ENCODE measurements around the gene RNASE9. TPM values are rescaled to one million over a fixed set of nuclear protein-coding genes. Genes with fewer than 3 reads are reported as not detected.
A peak's percentile ranks its signal among the peaks of the same experiment; 100 is the strongest.
"Not testable (repeated sequence)": the region's sequence is repeated elsewhere in the genome, so short reads cannot be mapped to it uniquely, and the experiment has no call there.

RNASE9 gene
- total and polyA plus RNA-seq, 2 donors from 2014 or later = not detected

DNA sequence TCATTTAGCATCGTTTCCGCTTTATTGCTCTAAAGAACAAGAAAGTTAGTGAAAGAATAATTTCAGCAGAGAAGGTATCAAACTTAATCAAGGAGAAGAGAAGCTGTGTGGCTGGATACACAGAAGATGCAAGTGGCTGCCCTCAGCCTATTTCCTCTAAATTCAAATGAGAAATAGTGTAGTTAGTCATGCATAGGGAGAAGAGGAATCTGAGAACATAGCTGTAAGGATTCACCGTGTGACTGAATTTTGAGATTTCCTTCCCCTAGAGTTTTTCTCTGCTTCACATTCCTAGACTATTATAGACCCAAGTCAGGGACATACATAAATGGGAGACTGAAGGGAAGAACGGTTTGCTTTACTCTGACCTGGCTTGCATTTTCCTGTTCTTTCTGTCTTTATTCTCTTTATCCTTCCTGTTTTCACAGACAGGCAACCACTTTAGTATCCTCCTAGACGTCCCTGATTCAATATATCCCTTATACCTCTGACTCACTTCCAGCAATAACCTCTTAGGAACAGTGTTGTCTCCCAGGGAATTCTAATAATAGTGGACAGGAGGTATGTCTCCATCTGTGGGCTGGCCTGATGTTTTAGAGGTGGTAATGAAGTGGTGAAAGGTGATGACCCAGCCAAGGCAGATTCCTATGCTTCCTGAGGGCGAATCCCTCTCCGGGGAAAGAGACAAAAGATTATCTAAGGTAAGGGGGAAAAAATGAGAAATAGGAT is 48.5 kb downstream of the RNASE9 start:
- Histone ChIP-seq H3K4me3 (ENCODE audit: low read length in 3 of 3) (no peak overlapping the region), H3K36me3 (ENCODE audit: control insufficient read depth in 2 of 3, insufficient read depth in 3 of 3, low read length in 3 of 3) (no peaks in the 10 kb centered on the region), H3K4me1 (ENCODE audit: control insufficient read depth in 2 of 3, insufficient read depth in 2 of 3, low read depth in 1 of 3, low read length in 3 of 3) (no peaks in the 10 kb centered on the region), H3K27me3 (ENCODE audit: control insufficient read depth, insufficient read depth, low read length) (no peaks in the 10 kb centered on the region), H3K9ac (ENCODE audit: low read length in 3 of 3) (no peak overlapping the region), H3K9me3 (ENCODE audit: control insufficient read depth in 2 of 3, insufficient read depth in 1 of 3, low read length in 3 of 3) (no peaks in the 10 kb centered on the region), H3K27ac (ENCODE audit: low read depth in 2 of 2, low read length in 2 of 2) (no peak overlapping the region)
- DNase-seq (peak in 2 of 5 donors; percentile 32 to 40), FAIRE-seq (no peak)
- TF ChIP-seq, protein P1, sequence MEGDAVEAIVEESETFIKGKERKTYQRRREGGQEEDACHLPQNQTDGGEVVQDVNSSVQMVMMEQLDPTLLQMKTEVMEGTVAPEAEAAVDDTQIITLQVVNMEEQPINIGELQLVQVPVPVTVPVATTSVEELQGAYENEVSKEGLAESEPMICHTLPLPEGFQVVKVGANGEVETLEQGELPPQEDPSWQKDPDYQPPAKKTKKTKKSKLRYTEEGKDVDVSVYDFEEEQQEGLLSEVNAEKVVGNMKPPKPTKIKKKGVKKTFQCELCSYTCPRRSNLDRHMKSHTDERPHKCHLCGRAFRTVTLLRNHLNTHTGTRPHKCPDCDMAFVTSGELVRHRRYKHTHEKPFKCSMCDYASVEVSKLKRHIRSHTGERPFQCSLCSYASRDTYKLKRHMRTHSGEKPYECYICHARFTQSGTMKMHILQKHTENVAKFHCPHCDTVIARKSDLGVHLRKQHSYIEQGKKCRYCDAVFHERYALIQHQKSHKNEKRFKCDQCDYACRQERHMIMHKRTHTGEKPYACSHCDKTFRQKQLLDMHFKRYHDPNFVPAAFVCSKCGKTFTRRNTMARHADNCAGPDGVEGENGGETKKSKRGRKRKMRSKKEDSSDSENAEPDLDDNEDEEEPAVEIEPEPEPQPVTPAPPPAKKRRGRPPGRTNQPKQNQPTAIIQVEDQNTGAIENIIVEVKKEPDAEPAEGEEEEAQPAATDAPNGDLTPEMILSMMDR (IDR thresholded peaks at IDR 0.05; ENCODE audit: borderline replicate concordance, extremely low read depth, insufficient read depth) = no peak
- intact Hi-C loops (cut with DNase I) = no loop called here

DNA sequence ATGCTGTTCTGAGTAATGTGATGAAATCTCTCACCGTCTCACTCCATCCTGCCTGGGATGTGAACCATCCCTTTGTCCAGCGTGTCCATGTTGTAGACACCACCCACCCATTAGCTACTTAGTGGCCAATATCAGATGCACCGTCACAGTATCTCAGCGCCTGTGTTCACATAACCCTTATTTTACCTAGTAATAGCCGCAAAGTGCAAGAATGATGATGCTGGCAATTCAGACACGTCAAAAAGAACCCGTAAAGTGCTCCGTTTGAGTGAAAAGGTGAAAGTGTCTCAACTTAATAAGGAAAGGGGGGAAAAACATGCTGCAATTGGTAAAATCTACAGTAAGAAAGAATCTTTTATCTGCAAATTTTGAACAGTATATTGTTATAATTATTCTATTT is 52.5 kb downstream of the RNASE9 start:
- FAIRE-seq = no peak
- TF ChIP-seq, protein P1 (IDR thresholded peaks at IDR 0.05; ENCODE audit: borderline replicate concordance, extremely low read depth, insufficient read depth) = no peak
- intact Hi-C loops (cut with DNase I) = no loop called here

DNA sequence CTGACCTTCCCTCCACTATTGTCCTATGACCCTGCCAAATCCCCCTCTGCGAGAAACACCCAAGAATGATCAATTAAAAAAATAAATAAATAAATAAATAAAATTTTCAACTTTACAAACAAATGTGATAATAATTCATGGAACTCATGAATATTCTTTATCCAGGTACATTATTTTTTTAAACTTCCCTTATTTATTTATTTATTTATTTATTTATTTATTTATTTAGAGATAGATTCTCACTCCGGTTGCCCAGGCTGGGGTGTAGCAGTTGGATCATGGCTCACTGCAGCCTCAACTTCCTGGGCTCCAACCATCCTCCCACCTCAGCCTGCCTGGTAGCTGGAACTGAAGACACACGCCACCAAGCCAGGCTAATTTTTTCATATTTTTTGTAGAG is 53.3 kb downstream of the RNASE9 start:
- DNase-seq; H3K36me3 ChIP-seq (ENCODE audit: control insufficient read depth in 2 of 3, insufficient read depth in 3 of 3, low read length in 3 of 3); H3K9me3 ChIP-seq (ENCODE audit: control insufficient read depth in 2 of 3, insufficient read depth in 1 of 3, low read length in 3 of 3); H3K4me1 ChIP-seq (ENCODE audit: control insufficient read depth in 2 of 3, insufficient read depth in 2 of 3, low read depth in 1 of 3, low read length in 3 of 3); H3K4me3 ChIP-seq (ENCODE audit: low read length in 3 of 3); H3K27ac ChIP-seq (ENCODE audit: low read depth in 2 of 2, low read length in 2 of 2); H3K27me3 ChIP-seq (ENCODE audit: control insufficient read depth, insufficient read depth, low read length); FAIRE-seq; H3K9ac ChIP-seq (ENCODE audit: low read length in 3 of 3); intact Hi-C loops (cut with DNase I): not testable (repeated sequence)

More for the DNA sequence above, 52.5 kb downstream of the RNASE9 start:
- H3K27me3 ChIP-seq (ENCODE audit: control insufficient read depth, insufficient read depth, low read length) = no peaks in the 10 kb centered on the region
- H3K27ac ChIP-seq (ENCODE audit: low read depth in 2 of 2, low read length in 2 of 2) = no peak overlapping the region
- no peaks in the 10 kb centered on the region for H3K9me3 ChIP-seq (ENCODE audit: control insufficient read depth in 2 of 3, insufficient read depth in 1 of 3, low read length in 3 of 3)
- DNase-seq = no peak
- H3K4me3 ChIP-seq (ENCODE audit: low read length in 3 of 3) = no peak overlapping the region
- H3K4me1 ChIP-seq (ENCODE audit: control insufficient read depth in 2 of 3, insufficient read depth in 2 of 3, low read depth in 1 of 3, low read length in 3 of 3) = no peaks in the 10 kb centered on the region
- no peaks in the 10 kb centered on the region for H3K36me3 ChIP-seq (ENCODE audit: control insufficient read depth in 2 of 3, insufficient read depth in 3 of 3, low read length in 3 of 3)
- H3K9ac ChIP-seq (ENCODE audit: low read length in 3 of 3) = no peak overlapping the region

DNA sequence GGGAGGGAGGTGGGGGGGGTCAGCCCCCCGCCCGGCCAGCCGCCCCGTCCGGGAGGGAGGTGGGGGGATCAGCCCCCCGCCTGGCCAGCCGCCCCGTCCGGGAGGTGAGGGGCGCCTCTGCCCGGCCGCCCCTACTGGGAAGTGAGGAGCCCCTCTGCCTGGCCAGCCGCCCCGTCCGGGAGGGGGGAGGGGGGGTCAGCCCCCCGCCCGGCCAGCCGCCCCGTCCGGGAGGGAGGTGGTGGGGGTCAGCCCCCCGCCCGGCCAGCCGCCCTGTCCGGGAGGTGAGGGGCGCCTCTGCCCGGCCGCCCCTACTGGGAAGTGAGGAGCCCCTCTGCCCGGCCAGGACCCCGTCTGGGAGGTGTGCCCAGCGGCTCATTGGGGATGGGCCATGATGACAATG is 54.1 kb downstream of the RNASE9 start:
- H3K4me1 ChIP-seq (ENCODE audit: control insufficient read depth in 2 of 3, insufficient read depth in 2 of 3, low read depth in 1 of 3, low read length in 3 of 3); H3K27ac ChIP-seq (ENCODE audit: low read depth in 2 of 2, low read length in 2 of 2); H3K27me3 ChIP-seq (ENCODE audit: control insufficient read depth, insufficient read depth, low read length); H3K9ac ChIP-seq (ENCODE audit: low read length in 3 of 3); H3K9me3 ChIP-seq (ENCODE audit: control insufficient read depth in 2 of 3, insufficient read depth in 1 of 3, low read length in 3 of 3); H3K4me3 ChIP-seq (ENCODE audit: low read length in 3 of 3); intact Hi-C loops (cut with DNase I); H3K36me3 ChIP-seq (ENCODE audit: control insufficient read depth in 2 of 3, insufficient read depth in 3 of 3, low read length in 3 of 3); FAIRE-seq; DNase-seq: not testable (repeated sequence)

DNA sequence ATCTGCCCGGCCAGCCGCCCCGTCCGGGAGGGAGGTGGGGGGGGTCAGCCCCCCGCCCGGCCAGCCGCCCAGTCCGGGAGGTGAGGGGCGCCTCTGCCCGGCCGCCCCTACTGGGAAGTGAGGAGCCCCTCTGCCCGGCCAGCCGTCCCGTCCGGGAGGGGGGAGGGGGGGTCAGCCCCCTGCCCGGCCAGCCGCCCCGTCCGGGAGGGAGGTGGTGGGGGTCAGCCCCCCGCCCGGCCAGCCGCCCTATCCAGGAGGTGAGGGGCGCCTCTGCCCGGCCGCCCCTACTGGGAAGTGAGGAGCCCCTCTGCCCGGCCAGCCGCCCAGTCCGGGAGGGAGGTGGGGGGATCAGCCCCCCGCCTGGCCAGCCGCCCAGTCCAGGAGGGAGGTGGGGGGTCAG is 54.6 kb downstream of the RNASE9 start:
- not testable (repeated sequence) for H3K27ac ChIP-seq (ENCODE audit: low read depth in 2 of 2, low read length in 2 of 2)

More for the DNA sequence above, 54.6 kb downstream of the RNASE9 start:
- H3K4me1 ChIP-seq (ENCODE audit: control insufficient read depth in 2 of 3, insufficient read depth in 2 of 3, low read depth in 1 of 3, low read length in 3 of 3); H3K9me3 ChIP-seq (ENCODE audit: control insufficient read depth in 2 of 3, insufficient read depth in 1 of 3, low read length in 3 of 3); FAIRE-seq; intact Hi-C loops (cut with DNase I); H3K9ac ChIP-seq (ENCODE audit: low read length in 3 of 3); H3K4me3 ChIP-seq (ENCODE audit: low read length in 3 of 3); DNase-seq; H3K36me3 ChIP-seq (ENCODE audit: control insufficient read depth in 2 of 3, insufficient read depth in 3 of 3, low read length in 3 of 3); H3K27me3 ChIP-seq (ENCODE audit: control insufficient read depth, insufficient read depth, low read length): not testable (repeated sequence)

All from kidney (tissue), 14 donors.